Prostate gland (tissue), 2 donors: ENCODE results near the gene P2RY2.

ENCODE experiments used
- CTCF ChIP-seq, 4 experiments: fragments of 200-600 bp in 2 of 4; fragments of 450-650 bp in 2 of 4; sonication (generic) in 2 of 4; IDR thresholded peaks; 1 replicate in 3 of 4; 2 replicates in 1 of 4; pipeline ENCODE4 v1.5.1; 2016 to 2019; ENCODE audit warnings: antibody characterized with exemption in 4 of 4, mild to moderate bottlenecking in 2 of 4, moderate library complexity in 2 of 4
- POLR2A ChIP-seq: fragments of 450-650 bp; IDR thresholded peaks from one replicate; pipeline ENCODE4 v1.6.1; 2016; ENCODE audit warnings: antibody characterized with exemption, mild to moderate bottlenecking
- POLR2AphosphoS5 ChIP-seq: sonication (generic); formaldehyde crosslinking; IDR thresholded peaks from one replicate; pipeline ENCODE4 v1.6.1; 2017; ENCODE audit warnings: antibody characterized with exemption

GRCh38 chr11:73229321-73229895 is 11.3 kb downstream of the P2RY2 start:
- no peak for TF ChIP-seq POLR2A
- no peak for TF ChIP-seq CTCF (IDR thresholded peaks at IDR 0.05)
- TF ChIP-seq POLR2AphosphoS5, result no peak
